GM12875 (cell line): ENCODE measurements around the gene LYRM9.

Source experiments
- H3K4me3 ChIP-seq: one replicate; pipeline ENCODE4 v1.5.1; 2011; ENCODE audit warnings: low read depth, low read length, control low read depth
- CTCF ChIP-seq: IDR thresholded peaks from 2 replicates; pipeline ENCODE4 v1.5.1; 2011; ENCODE audit warnings: low read depth, mild to moderate bottlenecking, control low read depth, inconsistent platforms, low read length, moderate library complexity, borderline replicate concordance; ENCODE audit not compliant: insufficient read depth

LYRM9 gene

GRCh38 chr17:27878776-27879562, 14.2 kb downstream of the LYRM9 start:
- TF ChIP-seq CTCF = no peak
- no peak overlapping the region for H3K4me3 ChIP-seq

DNA sequence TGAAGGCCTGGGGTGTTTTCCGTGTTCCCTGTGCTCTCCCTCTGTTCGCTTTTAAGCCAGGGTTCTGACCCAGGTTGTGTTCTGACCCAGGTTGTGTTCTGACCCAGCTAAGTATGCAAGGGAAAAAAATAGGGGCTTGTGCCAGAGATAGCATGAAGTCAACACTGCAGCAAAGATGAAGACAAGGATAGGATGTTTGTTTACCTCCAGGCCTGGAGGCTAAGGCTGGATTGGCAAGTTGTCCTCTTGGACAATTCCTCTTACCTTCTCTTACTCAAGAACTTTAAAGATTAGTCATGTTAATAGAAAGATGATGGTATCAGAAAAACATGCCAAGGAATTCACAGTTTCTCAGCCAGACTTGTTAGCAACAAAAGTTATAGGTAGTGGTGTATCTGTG, 19.4 kb downstream of the LYRM9 start:
- H3K4me3 ChIP-seq = no peak overlapping the region
- TF ChIP-seq CTCF = no peak

DNA sequence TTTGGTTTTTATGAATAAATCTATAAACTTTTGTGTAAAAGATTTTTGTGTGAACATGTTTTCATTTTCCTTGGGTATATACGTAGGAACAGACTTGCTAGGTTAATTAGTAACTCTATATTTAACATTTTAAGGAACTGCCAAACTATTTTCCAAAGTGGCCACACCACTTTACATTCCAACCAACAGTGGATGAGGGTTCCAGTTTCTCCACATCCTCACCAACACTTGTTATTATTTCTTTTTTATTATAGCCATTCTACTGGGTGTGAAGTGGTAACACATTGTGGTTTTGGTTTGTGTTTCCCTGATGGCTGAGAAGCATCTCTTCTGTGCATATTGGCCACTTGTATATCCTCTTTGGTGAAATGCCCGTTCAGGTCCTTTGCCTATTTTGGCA, 20.0 kb downstream of the LYRM9 start:
- no peak for TF ChIP-seq CTCF
- H3K4me3 ChIP-seq = no peak overlapping the region

GRCh38 chr17:27872776-27873175, 20.4 kb downstream of the LYRM9 start:
- no peak for TF ChIP-seq CTCF

GRCh38 chr17:27871407-27871806, 21.8 kb downstream of the LYRM9 start:
- no peak for TF ChIP-seq CTCF
- H3K4me3 ChIP-seq = no peak overlapping the region

More at GRCh38 chr17:27872776-27873175, 20.4 kb downstream of the LYRM9 start:
- no peak overlapping the region for H3K4me3 ChIP-seq

- no peak overlapping the region for H3K4me3 ChIP-seq
- no peak for TF ChIP-seq CTCF
Measured at GRCh38 chr17:27870345-27870744, 22.8 kb downstream of the LYRM9 start.

DNA sequence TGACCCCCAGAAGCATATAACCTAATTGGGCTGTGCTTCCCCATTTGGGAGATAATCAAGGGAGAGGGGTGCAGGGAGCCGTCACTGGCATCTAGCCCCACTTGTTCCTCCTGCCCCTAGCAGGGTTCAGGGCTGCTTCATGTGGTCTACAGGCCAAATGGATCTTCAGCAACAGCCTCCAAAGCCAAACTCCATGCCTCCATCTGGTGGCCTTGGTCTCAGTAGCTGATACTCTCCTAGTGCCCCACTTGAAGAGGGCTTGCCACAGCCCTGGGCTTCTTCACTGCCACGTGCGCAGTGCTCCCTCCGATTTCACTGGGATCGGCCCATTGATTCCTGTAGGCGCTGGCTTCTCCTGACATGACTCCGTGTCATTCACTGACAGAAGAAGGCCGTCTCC, 24.6 kb downstream of the LYRM9 start:
- no peak for TF ChIP-seq CTCF
- no peak overlapping the region for H3K4me3 ChIP-seq
